H1 (cell line): ENCODE measurements around the gene PHF1. TPM values are rescaled to one million over a fixed set of nuclear protein-coding genes. Genes with fewer than 3 reads are reported as not detected.

Experiments used
- POLR2A ChIP-seq, 2 experiments: IDR thresholded peaks; 1 replicate in 1 of 2; 2 replicates in 1 of 2; pipeline ENCODE4 v1.6.1; 2011; ENCODE audit warnings: low read depth in 2 of 2, low read length in 2 of 2, mild to moderate bottlenecking in 2 of 2; ENCODE audit errors: control extremely low read depth in 1 of 2
- RAD21 ChIP-seq, 2 experiments: IDR thresholded peaks in 1 of 2; conservative IDR thresholded peaks in 1 of 2; 2 replicates each; pipeline ENCODE4 v1.6.1; 2011; ENCODE audit warnings: low read depth in 2 of 2, low read length in 2 of 2, improper control_type of control experiment in 1 of 2, inconsistent platforms in 1 of 2, mild to moderate bottlenecking in 1 of 2, moderate library complexity in 1 of 2
- RXRA ChIP-seq: IDR thresholded peaks from 2 replicates; pipeline ENCODE4 v1.6.1; 2011; ENCODE audit warnings: low read depth, mild to moderate bottlenecking, low read length, moderate library complexity; ENCODE audit not compliant: insufficient read depth
- SAP30 ChIP-seq: fragments of 300-600 bp; sonication (generic); IDR thresholded peaks from 2 replicates; pipeline ENCODE4 v1.7.1; 2012; ENCODE audit warnings: low read length, moderate library complexity, mild to moderate bottlenecking, inconsistent platforms; ENCODE audit not compliant: insufficient read depth, insufficient replicate concordance
- SP2 ChIP-seq: IDR thresholded peaks from 2 replicates; pipeline ENCODE4 v1.6.1; 2012; ENCODE audit warnings: mild to moderate bottlenecking, low read length, inconsistent platforms
- TAF7 ChIP-seq: optimal IDR thresholded peaks from 2 replicates; pipeline ENCODE3; 2011; ENCODE audit warnings: low read depth, mild to moderate bottlenecking, inconsistent platforms, low read length, moderate library complexity, borderline replicate concordance
- TBP ChIP-seq: IDR thresholded peaks from 2 replicates; pipeline ENCODE4 v1.6.1; 2011; ENCODE audit warnings: low read depth, low read length, improper control_type of control experiment
- polyA plus RNA-seq, 7 experiments: library from polyadenylated mRNA; depleted of rRNA in 3 of 7; stranded (reverse) in 5 of 7; unstranded in 2 of 7; fragments of >200 nt in 5 of 7; fragments of 200-250 nt in 2 of 7; gene quantifications; 1 replicate in 5 of 7; 2 replicates in 1 of 7; 4 replicates in 1 of 7; pipeline versions ENCODE4 v1.2.1 to v1.2.3, GENCODE V29; 2011 to 2013; ENCODE audit warnings: missing spikeins in 2 of 7, mixed read lengths in 2 of 7
- total RNA-seq: library from RNA; stranded (reverse); fragmentation: NEBNext Ultra II Directional; extraction: Animal tissue kit (Norgen Biotek cat#: 25700); gene quantifications from 2 replicates; pipeline ENCODE4 v1.2.1, GENCODE V29; 2021

PHF1 gene
- total and polyA plus RNA-seq, 2 of the 8 experiments (the other 6 are each of a cell fraction or from before 2014, with no cell fraction given) = 47.3 to 78.6 TPM

DNA sequence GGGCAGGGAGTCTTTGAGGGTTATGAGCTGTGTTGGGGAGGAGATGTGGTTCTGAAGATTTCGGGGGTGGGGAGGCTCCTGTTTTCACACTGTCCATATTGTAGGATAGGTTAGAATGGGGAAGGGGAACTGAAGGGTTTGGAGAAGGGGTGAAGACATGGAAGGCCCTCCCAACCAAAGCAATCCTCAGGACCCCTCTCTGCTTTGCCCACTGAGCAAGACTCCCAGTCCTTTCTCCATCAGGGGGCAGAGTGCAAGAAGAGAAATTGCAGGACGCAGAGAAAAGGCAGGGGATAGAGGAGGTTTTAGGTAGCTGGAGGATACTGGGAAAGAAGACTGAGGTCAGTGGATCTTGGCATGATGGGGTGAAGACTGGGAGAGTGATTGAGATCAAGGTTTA, 13.0 kb downstream of the PHF1 start (continued):
- no peak for TF ChIP-seq RAD21 (IDR thresholded peaks at IDR 0.05 in 1 of 2, conservative IDR thresholded peaks at IDR 0.05 in 1 of 2; ENCODE audit: low read depth in 2 of 2, low read length in 2 of 2)
- TF ChIP-seq SAP30 = no peak
- TF ChIP-seq SP2 = no peak
- TF ChIP-seq TAF7 = no peak
- no peak for TF ChIP-seq TBP
- no peak for TF ChIP-seq POLR2A (IDR thresholded peaks at IDR 0.05; ENCODE audit: control extremely low read depth in 1 of 2, low read depth in 2 of 2, low read length in 2 of 2)
- TF ChIP-seq RXRA = no peak
